ENCODE results near the gene PSMG1.

DNA sequence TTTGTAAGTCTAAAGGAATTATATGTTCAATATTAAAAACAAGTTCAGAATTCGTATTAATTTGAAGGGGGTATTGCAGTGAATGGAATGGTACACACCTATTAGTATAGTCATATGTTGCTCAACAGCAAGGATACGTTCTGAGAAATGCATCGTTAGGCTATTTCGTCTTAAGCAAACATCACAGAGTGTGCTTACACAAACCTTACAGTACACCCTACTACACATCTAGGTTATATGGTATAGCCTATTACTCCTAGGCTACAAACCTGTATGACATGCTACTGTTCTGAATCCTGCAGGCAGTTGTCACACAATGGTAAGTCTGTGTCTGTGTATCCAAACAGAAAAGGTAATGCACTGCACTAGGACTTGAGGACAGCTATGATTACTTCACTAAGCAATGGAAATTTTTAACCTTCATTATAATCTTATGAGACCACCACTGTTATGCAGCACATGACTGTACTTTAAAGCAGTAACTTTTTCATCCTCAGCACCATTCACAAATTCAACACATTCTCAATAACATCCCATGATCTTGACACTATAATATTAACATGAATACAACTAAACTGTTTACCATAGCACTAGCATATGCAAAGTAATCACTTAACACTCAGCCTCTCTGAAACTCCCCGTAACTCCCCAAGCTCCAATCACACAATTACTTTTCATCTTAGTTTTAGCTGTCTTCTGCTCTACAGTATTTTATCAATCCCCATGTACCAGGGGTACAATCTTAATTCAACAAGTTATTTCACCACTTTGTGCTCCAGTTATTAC is 14.4 kb upstream of the PSMG1 start:
- TF ChIP-seq, protein P1, sequence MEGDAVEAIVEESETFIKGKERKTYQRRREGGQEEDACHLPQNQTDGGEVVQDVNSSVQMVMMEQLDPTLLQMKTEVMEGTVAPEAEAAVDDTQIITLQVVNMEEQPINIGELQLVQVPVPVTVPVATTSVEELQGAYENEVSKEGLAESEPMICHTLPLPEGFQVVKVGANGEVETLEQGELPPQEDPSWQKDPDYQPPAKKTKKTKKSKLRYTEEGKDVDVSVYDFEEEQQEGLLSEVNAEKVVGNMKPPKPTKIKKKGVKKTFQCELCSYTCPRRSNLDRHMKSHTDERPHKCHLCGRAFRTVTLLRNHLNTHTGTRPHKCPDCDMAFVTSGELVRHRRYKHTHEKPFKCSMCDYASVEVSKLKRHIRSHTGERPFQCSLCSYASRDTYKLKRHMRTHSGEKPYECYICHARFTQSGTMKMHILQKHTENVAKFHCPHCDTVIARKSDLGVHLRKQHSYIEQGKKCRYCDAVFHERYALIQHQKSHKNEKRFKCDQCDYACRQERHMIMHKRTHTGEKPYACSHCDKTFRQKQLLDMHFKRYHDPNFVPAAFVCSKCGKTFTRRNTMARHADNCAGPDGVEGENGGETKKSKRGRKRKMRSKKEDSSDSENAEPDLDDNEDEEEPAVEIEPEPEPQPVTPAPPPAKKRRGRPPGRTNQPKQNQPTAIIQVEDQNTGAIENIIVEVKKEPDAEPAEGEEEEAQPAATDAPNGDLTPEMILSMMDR (IDR thresholded peaks at IDR 0.05; ENCODE audit: insufficient read depth, low read depth, low read length) = no peak
- TF ChIP-seq EZH2 (IDR thresholded peaks at IDR 0.05; ENCODE audit: insufficient read depth, low read length) = no peak

All from astrocyte (in vitro differentiated cells and primary cell).